ENCODE data around the gene UBAC1. TPM values are rescaled to one million over a fixed set of nuclear protein-coding genes. Genes with fewer than 3 reads are reported as not detected.

UBAC1 gene
- total RNA-seq, 1 experiment from 2014 or later: 58.2 TPM

GRCh38 chr9:136004219-136004618, 43.0 kb upstream of the UBAC1 start:
- Histone ChIP-seq H3K9me3 (ENCODE audit: low read depth, low read length, poor library complexity, severe bottlenecking) (no peaks in the 10 kb centered on the region), H3K27ac (ENCODE audit: low read depth, low read length, poor library complexity, severe bottlenecking) (no peak overlapping the region), H3K4me1 (ENCODE audit: insufficient read depth, low read length, poor library complexity, severe bottlenecking) (no peaks in the 10 kb centered on the region), H3K36me3 (ENCODE audit: insufficient read depth, low read length, poor library complexity, severe bottlenecking) (peaks cover 3% of the 10 kb centered on the region), H3K27me3 (replicated peaks; ENCODE audit: insufficient read depth, low read depth, low read length, poor library complexity) (no peaks in the 10 kb centered on the region), H3K4me3 (ENCODE audit: low read depth, low read length, poor library complexity, severe bottlenecking) (no peak overlapping the region)
- TF ChIP-seq EZH2 (IDR thresholded peaks at IDR 0.05; ENCODE audit: borderline replicate concordance, low read depth, low read length, poor library complexity, severe bottlenecking) (no peak), CTCF (conservative IDR thresholded peaks at IDR 0.05; ENCODE audit: low read depth, low read length) (no peak)
- ChIA-PET POLR2A (ENCODE audit: low non-redundant PET) (no interaction called here), CTCF (no interaction called here)
- BruUV-seq (replicated peaks): no TSS peak
- intact Hi-C loops (cut with micrococcal nuclease; ENCODE audit: unreplicated experiment): no loop called here
- DNase-seq (ENCODE audit: low spot score): no peak

- CTCF ChIA-PET: no interaction called here
- POLR2A ChIA-PET (ENCODE audit: low non-redundant PET): no interaction called here
- Histone ChIP-seq H3K4me1 (ENCODE audit: insufficient read depth, low read length, poor library complexity, severe bottlenecking) (no peaks in the 10 kb centered on the region), H3K36me3 (ENCODE audit: insufficient read depth, low read length, poor library complexity, severe bottlenecking) (no peaks in the 10 kb centered on the region), H3K27me3 (replicated peaks; ENCODE audit: insufficient read depth, low read depth, low read length, poor library complexity) (no peaks in the 10 kb centered on the region), H3K27ac (ENCODE audit: low read depth, low read length, poor library complexity, severe bottlenecking) (no peak overlapping the region), H3K4me3 (ENCODE audit: low read depth, low read length, poor library complexity, severe bottlenecking) (no peak overlapping the region), H3K9me3 (ENCODE audit: low read depth, low read length, poor library complexity, severe bottlenecking) (no peaks in the 10 kb centered on the region)
- TF ChIP-seq EZH2 (IDR thresholded peaks at IDR 0.05; ENCODE audit: borderline replicate concordance, low read depth, low read length, poor library complexity, severe bottlenecking): no peak
- no peak for TF ChIP-seq CTCF (conservative IDR thresholded peaks at IDR 0.05; ENCODE audit: low read depth, low read length)
- intact Hi-C loops (cut with micrococcal nuclease; ENCODE audit: unreplicated experiment): no loop called here
- no TSS peak for BruUV-seq (replicated peaks)
- DNase-seq (ENCODE audit: low spot score): no peak
These were observed 42.4 kb upstream of the UBAC1 start for GRCh38 chr9:136003411-136004218.

DNA sequence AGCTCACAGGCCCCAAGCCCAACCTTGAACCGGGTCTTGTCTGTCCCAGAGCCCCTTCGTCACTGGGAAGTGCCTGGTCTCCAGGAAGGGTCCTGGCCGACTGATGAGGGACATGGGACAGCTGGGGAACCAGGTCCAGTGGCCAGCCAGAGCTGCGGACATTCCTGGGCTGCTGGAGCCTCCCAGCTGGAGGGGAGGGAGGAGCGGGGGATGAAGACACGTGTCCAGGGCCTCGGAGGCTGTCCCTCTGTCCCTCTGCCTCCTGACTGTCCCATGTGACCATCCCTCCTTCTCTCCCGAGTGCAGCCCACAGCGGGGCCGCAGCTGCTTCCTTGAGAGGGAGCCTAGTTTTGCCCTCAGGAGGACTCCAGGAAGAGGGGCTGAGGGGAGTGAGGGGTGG, 41.7 kb upstream of the UBAC1 start:
- no peak overlapping the region for H3K4me3 ChIP-seq (ENCODE audit: low read depth, low read length, poor library complexity, severe bottlenecking)
- DNase-seq (ENCODE audit: low spot score): no peak
- no peaks in the 10 kb centered on the region for H3K27me3 ChIP-seq (replicated peaks; ENCODE audit: insufficient read depth, low read depth, low read length, poor library complexity)
- no TSS peak for BruUV-seq (replicated peaks)
- ChIA-PET CTCF (no interaction called here), POLR2A (ENCODE audit: low non-redundant PET) (no interaction called here)
- H3K27ac ChIP-seq (ENCODE audit: low read depth, low read length, poor library complexity, severe bottlenecking): no peak overlapping the region
- H3K36me3 ChIP-seq (ENCODE audit: insufficient read depth, low read length, poor library complexity, severe bottlenecking): no peaks in the 10 kb centered on the region
- H3K9me3 ChIP-seq (ENCODE audit: low read depth, low read length, poor library complexity, severe bottlenecking): no peaks in the 10 kb centered on the region
- H3K4me1 ChIP-seq (ENCODE audit: insufficient read depth, low read length, poor library complexity, severe bottlenecking): no peaks in the 10 kb centered on the region
- intact Hi-C loops (cut with micrococcal nuclease; ENCODE audit: unreplicated experiment): no loop called here
- TF ChIP-seq CTCF (conservative IDR thresholded peaks at IDR 0.05; ENCODE audit: low read depth, low read length): no peak
- no peak for TF ChIP-seq EZH2 (IDR thresholded peaks at IDR 0.05; ENCODE audit: borderline replicate concordance, low read depth, low read length, poor library complexity, severe bottlenecking)
